ENCODE results near the gene SERINC5. TPM values are rescaled to one million over a fixed set of nuclear protein-coding genes. Genes with fewer than 3 reads are reported as not detected.
"Not testable (repeated sequence)": the region's sequence is repeated elsewhere in the genome, so short reads cannot be mapped to it uniquely, and the experiment has no call there.

SERINC5 gene
- total RNA-seq, 1 donor from 2014 or later, result 44.8 TPM

DNA sequence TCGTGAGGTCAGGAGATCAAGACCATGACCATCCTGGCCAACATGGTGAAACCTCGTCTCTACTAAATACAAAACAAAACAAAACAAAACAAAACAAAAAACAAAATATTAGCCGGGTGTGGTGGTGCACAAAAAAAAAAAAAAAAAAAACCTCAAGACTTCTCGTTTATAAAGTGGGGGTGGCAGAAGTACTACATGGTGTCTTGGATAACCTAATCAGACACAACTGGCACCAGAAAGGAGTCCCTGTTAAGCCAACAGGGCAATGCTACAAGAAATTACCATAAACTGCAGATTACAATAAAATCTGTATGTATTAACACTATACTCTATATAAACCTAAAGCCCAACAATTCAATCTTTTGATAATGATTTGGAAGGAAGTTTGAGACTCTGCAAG is 50.0 kb downstream of the SERINC5 start:
- FAIRE-seq (no peak), DNase-seq (ENCODE audit: low spot score in 2 of 2) (no peak)

DNA sequence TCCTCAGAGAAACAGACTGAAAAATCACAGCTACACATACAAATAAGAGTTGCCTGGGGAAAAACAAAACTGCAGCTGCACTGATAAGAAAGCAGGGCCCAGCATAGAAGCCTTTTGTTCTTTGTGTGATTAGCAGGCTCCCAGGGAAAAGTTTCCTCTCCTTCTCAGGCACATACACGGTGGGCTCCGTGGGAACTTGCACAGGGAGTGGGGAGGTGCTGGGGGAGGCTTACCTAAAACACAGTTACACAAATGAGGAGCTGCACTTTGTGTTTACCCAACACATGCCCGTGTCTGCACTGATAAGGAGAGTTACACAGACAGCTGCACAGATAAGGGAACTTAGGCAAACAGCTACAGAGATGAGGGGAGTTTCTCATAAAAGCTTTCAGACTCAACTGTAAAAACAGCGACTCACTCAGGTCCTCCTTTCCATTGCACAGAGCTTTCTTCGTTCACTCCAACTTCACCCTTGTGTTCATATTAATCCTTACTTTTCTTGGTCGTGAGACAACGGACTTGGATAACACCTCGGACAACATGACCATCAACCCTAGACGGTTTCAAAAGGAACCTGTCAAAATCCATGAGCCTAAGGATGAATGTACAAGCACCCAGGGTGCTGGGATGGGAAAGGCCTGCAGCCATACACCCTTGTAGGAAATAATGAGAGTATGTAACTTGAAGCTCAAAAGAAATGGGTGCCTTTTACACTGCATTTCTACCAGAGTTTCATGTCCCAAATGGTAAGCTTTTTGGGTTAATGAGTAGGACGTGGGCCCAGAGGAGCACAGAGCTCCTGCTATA is 50.8 kb downstream of the SERINC5 start:
- no peak for DNase-seq (ENCODE audit: low spot score in 2 of 2)
- FAIRE-seq, result no peak

- DNase-seq (ENCODE audit: low spot score in 2 of 2); FAIRE-seq: not testable (repeated sequence)
Observed at GRCh38 chr5:80201763-80202162, 54.1 kb downstream of the SERINC5 start.

GRCh38 chr5:80198920-80199319 is 56.9 kb downstream of the SERINC5 start:
- FAIRE-seq (no peak), DNase-seq (ENCODE audit: low spot score in 2 of 2) (no peak)

DNA sequence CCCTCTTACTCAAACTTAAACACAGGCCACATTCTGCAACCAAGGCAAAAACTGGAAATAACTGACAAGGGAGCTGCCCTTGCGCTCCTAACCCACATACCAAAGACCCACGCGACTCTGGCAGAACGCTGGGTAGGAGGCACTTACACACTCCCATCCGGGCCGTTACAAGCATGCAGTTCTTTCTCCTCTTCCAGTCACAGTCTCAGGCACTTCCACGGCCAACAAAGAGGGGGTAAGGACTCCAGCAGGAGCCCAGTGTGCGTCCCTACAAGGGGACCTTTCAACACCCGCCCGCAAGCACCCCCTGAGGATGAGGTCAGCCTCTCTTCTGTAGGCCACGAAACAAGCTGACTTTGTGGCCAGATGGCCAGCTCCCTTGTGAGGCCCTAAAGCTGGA is 57.4 kb downstream of the SERINC5 start:
- FAIRE-seq, result no peak

GRCh38 chr5:80195837-80196400 is 59.9 kb downstream of the SERINC5 start:
- no peak for FAIRE-seq
- DNase-seq (ENCODE audit: low spot score in 2 of 2), result no peak

More for the DNA sequence above, 57.4 kb downstream of the SERINC5 start:
- peak in 1 of 2 donors; percentile 22 for DNase-seq (ENCODE audit: low spot score in 2 of 2)

- FAIRE-seq (no peak), DNase-seq (ENCODE audit: low spot score in 2 of 2) (no peak)
Observed at GRCh38 chr5:80194468-80194867, 61.4 kb downstream of the SERINC5 start.

DNA sequence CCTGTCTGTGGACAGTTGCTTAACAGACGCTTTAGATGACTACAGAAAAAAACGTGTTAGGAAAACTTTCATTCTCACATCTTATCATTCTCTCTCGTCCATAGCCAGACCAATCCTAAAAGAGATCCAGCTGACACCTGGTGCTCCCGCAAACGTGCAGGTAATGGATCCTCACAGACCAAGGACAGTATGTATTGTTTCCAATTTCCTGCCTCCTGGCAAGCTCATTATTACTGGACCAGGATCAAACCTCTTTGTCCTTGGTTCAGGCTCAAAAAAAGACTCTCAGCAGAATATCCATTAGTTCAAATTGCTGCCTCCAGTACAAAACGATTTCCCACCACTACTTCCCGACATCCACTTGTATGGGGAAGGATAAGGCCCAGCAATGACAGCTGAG is 62.4 kb downstream of the SERINC5 start:
- DNase-seq (ENCODE audit: low spot score in 2 of 2), result no peak
- FAIRE-seq, result no peak

- no peak for DNase-seq (ENCODE audit: low spot score in 2 of 2)
Observed at GRCh38 chr5:80192507-80193241, 63.2 kb downstream of the SERINC5 start.

GRCh38 chr5:80191991-80192398 is 63.9 kb downstream of the SERINC5 start:
- DNase-seq (ENCODE audit: low spot score in 2 of 2), result no peak
- FAIRE-seq, result no peak

More at GRCh38 chr5:80192507-80193241, 63.2 kb downstream of the SERINC5 start:
- no peak for FAIRE-seq

DNA sequence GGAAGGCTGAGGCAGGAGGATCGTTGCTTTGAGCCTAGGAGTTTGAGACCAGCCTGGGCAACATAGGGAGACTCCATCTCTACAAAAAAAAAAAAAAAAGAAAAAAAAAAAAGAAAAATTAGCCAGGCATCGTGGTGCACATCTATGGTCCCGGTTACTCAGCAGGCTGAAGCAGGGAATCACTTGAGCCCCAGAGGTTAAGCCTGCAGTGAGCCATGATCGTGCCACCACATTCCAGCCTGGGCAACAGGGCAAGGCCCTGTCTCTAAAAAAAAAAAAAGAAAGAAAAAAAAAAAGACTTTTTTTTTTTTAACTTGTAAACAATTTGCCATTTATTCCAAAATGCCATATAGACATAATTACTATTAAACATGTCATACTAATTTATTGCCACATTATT is 64.5 kb downstream of the SERINC5 start:
- DNase-seq (ENCODE audit: low spot score in 2 of 2) (no peak), FAIRE-seq (no peak)

GRCh38 chr5:80190960-80191359 is 64.9 kb downstream of the SERINC5 start:
- DNase-seq (ENCODE audit: low spot score in 2 of 2), result no peak
- FAIRE-seq, result no peak

GRCh38 chr5:80189701-80190100 is 66.1 kb downstream of the SERINC5 start:
- FAIRE-seq, result no peak

GRCh38 chr5:80189201-80189600 is 66.6 kb downstream of the SERINC5 start:
- DNase-seq (ENCODE audit: low spot score in 2 of 2) (no peak), FAIRE-seq (no peak)

More at GRCh38 chr5:80189701-80190100, 66.1 kb downstream of the SERINC5 start:
- DNase-seq (ENCODE audit: low spot score in 2 of 2), result no peak

DNA sequence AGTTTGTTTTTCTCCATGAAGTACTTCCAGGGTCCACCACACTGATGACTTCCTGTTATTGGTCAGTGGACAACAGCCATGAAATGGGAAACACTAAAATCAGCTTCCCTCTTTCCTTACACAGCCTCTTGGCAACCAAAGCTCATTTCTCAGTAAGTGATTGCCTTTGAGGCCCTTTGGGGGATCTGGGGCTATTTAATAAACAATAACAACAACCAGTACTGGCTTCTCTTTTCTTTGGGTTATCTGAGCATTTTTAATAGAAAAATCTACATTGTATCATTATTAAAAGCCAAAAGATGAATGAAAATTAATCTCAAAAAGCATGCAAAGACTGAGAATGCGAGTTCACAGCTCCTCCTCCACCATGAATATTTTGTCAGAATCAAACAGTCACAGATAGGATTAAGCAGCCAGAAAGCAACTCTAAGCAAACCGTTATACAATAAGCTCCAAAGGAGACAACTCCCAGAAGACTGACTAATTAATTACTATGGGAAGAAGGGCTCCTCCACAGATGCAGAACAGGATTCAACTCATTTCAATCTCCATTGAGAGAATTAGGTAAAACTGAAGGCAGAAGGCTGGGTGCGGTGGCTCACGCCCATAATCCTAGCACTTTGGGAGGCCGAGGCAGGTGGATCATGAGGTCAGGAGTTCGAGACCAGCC is 68.3 kb downstream of the SERINC5 start:
- DNase-seq (ENCODE audit: low spot score in 2 of 2) (no peak), FAIRE-seq (no peak)

GRCh38 chr5:80185535-80185934 is 70.3 kb downstream of the SERINC5 start:
- FAIRE-seq; DNase-seq (ENCODE audit: low spot score in 2 of 2): not testable (repeated sequence)

DNA sequence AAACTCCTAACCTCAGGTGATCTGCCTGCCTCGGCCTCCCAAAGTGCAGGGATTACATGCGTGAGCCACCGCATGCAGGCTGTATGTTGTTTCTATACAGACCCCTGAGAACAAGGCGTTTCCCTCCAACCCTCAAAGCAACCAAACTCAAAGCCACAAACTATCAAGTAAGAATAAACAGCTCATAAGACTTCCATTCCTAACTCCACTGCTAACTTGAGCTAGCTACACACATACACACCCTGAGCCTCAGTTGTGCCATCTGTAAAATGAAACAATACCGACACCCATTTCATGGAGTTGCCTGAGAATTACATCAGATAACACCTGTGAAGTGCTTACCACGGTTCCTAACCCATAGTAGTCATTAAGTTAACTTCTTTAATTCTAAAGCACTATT is 70.8 kb downstream of the SERINC5 start:
- FAIRE-seq (no peak), DNase-seq (ENCODE audit: low spot score in 2 of 2) (no peak)

DNA sequence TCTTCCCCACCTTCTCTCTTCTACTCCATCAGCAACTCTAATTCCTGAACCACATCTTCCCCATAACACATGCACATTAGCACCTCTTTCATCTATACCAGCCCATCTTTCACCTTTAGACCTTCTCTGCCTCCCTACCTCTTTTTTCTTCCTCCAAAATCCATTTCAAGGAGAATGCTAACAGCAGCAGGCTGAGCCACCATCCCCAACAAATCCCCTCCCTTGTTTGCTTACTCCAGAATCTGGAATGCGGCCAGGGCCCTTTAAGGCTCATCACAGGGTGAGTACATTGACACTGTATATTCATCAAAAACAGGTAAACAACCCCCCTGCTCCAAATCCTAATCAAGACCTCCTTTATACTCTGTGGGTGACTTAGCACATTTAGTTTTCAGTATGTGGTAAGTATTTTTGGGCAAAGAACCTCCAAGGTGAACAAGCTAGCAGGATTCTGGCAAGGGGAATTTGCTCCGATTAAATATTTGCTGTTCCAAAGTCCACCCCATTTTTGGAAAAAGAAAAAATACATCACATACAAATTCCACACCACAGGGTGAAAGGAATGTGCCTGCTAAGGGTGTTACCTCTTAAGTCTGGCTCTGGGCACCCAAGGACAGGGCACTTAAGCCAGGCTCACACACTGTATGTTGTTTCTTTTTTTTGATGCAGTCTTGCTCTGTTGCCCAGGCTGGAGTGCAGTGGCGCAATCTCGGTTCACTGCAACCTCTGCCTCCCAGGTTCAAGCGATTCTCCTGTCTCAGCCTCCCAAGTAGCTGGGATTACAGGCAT is 71.4 kb downstream of the SERINC5 start:
- DNase-seq (ENCODE audit: low spot score in 2 of 2), result no peak
- FAIRE-seq, result no peak

- DNase-seq (ENCODE audit: low spot score in 2 of 2); FAIRE-seq: not testable (repeated sequence)
Observed at GRCh38 chr5:80183728-80184234, 72.1 kb downstream of the SERINC5 start.

All from frontal cortex (tissue), 4 donors.